GM21717 (cell line): Measurements from ENCODE around the gene LIPC.

Experiments used
- ATAC-seq: cut with Tn5 transposase; IDR thresholded peaks from one replicate; pipeline ENCODE4 v1.9.1; 2021; ENCODE audit warnings: mild to moderate bottlenecking, moderate library complexity; ENCODE audit not compliant: unreplicated experiment

LIPC gene

GRCh38 chr15:58551084-58551763 lies 119.4 kb downstream of the LIPC start:
- no peak for ATAC-seq

- no peak for ATAC-seq
Observed at GRCh38 chr15:58551764-58552504, 120.1 kb downstream of the LIPC start.

- no peak for ATAC-seq
Observed at GRCh38 chr15:58552505-58553364, 120.9 kb downstream of the LIPC start.

GRCh38 chr15:58553365-58553918 lies 121.7 kb downstream of the LIPC start:
- no peak for ATAC-seq

- ATAC-seq: no peak
Observed at GRCh38 chr15:58554758-58555157, 123.0 kb downstream of the LIPC start.

- no peak for ATAC-seq
Observed at GRCh38 chr15:58555162-58556027, 123.6 kb downstream of the LIPC start.

GRCh38 chr15:58556028-58556361 lies 124.2 kb downstream of the LIPC start:
- ATAC-seq: no peak

GRCh38 chr15:58556541-58556940 lies 124.8 kb downstream of the LIPC start:
- ATAC-seq: no peak

GRCh38 chr15:58558777-58559176 lies 127.0 kb downstream of the LIPC start:
- ATAC-seq: no peak

GRCh38 chr15:58559904-58560588 lies 128.3 kb downstream of the LIPC start:
- ATAC-seq: no peak

GRCh38 chr15:58561321-58561720 lies 129.5 kb downstream of the LIPC start:
- no peak for ATAC-seq

GRCh38 chr15:58562135-58562534 lies 130.3 kb downstream of the LIPC start:
- ATAC-seq: no peak

GRCh38 chr15:58564981-58565380 lies 133.2 kb downstream of the LIPC start:
- no peak for ATAC-seq

GRCh38 chr15:58565619-58566018 lies 133.8 kb downstream of the LIPC start:
- ATAC-seq: no peak

- no peak for ATAC-seq
Observed at GRCh38 chr15:58566029-58566428, 134.2 kb downstream of the LIPC start.

GRCh38 chr15:58568157-58568571 lies 136.4 kb downstream of the LIPC start:
- ATAC-seq: no peak

- ATAC-seq: no peak
Observed at GRCh38 chr15:58569455-58569854, 137.7 kb downstream of the LIPC start.

- ATAC-seq: no peak
Observed at GRCh38 chr15:58571491-58571890, 139.7 kb downstream of the LIPC start.

GRCh38 chr15:58572521-58572920 lies 140.7 kb downstream of the LIPC start:
- ATAC-seq: no peak

- no peak for ATAC-seq
Observed at GRCh38 chr15:58573270-58573669, 141.5 kb downstream of the LIPC start.
